ENCODE measurements around the gene TMEM260. TPM values are rescaled to one million over a fixed set of nuclear protein-coding genes. Genes with fewer than 3 reads are reported as not detected.

The TMEM260 gene
- total RNA-seq, result 8.9 TPM

GRCh38 chr14:56579345-56580220 is at the start of gene TMEM260:
TSS of gene TMEM260 (plus strand) at chr14:56579798. CDS start at chr14:56579915, 117 bp downstream.
- peak; percentile 97 for ATAC-seq

- ATAC-seq, result no peak
These were observed 47.1 kb upstream of the TMEM260 start for GRCh38 chr14:56532546-56532945.

- ATAC-seq, result no peak
These were observed 44.9 kb upstream of the TMEM260 start for GRCh38 chr14:56534656-56535055.

DNA sequence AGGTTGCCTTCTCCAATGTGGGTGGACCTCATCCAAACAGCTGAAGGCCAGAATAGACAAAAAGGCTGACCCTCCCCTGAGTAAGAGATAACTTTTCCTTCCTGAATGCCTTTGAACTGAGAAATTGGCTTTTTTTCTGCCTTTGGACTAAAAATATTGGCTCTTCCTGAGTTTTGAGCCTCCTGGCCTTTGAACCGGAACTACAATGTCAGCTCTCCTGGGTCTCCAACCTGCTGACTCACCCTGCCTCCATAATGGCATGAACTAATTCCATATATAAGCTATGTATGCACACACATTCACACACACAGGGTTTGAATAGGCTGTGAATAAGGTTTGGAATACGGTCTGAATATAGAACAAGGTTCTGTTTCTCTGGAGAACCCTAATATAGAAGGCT is 39.7 kb upstream of the TMEM260 start:
- ATAC-seq, result no peak

GRCh38 chr14:56543436-56543835 is 36.2 kb upstream of the TMEM260 start:
- ATAC-seq, result no peak

DNA sequence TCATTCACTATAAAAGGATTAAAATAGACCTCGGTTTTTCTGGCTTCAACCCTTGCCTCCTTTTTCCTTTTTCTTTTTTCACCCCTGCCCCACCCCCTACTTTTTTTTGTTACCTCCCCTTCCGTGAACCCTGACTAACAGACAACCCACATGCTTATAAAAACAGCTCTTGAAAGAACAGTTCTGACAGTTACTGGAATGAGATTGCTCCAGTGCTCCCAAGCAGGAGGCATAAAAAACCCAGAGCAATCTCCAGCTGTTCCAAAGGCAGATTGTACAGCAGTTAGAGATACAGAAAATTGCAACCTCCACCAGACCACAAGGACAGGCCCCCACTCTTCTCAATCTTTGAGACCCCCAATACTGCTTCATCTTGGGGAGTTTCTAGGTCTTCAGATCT is 29.9 kb upstream of the TMEM260 start:
- no peak for ATAC-seq

- ATAC-seq, result no peak
These were observed 27.0 kb upstream of the TMEM260 start for GRCh38 chr14:56552615-56553014.

- no peak for ATAC-seq
These were observed 25.3 kb upstream of the TMEM260 start for GRCh38 chr14:56554301-56554700.

- ATAC-seq, result peak; percentile 65
These were observed 23.6 kb upstream of the TMEM260 start for GRCh38 chr14:56555921-56556570.

DNA sequence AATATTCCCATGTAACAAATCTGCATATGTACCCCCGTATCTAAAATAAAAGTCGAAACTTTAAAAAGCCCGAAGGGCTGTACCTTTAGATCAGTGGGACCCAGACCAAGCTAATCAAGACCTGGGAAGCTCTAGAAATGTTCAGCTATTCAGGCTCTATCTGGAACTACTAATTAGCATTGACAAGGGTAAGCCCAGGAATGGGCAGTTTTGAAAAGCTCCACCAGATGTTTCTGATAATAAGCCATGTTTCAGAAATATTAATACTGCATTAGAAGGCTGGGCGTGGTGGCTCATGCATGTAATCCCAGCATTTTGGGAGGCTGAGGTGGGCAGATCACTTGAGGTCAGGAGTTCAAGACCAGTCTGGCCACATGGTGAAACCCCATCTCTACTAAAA is 20.4 kb upstream of the TMEM260 start:
- ATAC-seq, result no peak

GRCh38 chr14:56561606-56562005 is 18.0 kb upstream of the TMEM260 start:
- ATAC-seq, result no peak

DNA sequence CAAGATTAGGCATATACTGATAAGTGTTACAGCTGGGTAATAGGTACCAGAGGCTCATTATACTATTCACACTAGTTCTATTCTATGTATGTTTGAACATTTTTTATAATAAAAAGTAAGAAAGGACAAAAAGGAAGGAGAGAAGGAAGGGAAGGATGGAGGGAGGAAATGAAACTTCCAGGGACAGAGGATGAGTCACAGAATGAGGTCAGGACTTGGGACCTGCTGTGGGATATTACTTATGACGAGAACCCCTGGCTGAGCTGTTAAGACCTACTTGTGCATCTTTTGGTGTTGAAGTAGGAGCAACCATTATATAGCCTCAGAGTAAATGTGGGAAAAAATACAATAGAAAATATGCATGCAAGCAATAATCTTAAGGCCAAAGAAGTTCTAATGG is 16.7 kb upstream of the TMEM260 start:
- no peak for ATAC-seq

DNA sequence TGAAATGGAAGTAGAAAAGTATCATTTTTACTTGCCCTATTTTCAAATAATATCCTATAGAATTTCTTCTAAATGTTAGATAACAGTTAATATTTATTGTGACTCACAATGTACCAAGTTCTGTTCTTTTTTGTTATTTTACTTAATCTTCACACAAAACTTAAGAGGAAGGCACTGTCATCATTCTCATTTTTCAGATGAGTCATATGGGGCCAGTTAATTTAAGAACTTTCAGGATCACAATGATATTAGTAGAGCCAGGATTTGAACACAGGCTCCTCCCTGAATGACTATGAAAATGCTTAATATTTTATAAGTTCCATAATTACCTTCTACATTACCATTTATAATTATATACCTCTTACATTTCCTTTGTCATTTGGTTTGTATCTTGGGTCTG is 10.4 kb upstream of the TMEM260 start:
- ATAC-seq, result no peak

DNA sequence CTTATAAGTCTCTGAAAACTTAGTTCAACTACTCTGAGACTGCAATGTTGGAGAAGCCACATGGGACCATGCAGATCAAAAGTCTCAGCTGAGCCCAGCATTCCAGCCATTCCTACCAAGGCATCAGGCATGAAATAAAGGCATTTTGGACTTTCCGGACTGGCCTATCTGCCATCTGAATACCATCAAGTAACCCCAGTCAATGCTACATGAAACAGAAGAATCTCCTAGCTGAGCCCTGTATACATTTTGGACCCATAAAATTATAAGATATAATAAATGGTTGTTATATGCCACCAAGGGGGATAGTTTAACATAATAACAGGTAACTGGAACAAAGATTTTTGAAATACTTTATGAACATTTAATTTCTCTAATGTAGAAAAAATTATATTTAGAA is 9.3 kb upstream of the TMEM260 start:
- ATAC-seq, result no peak

DNA sequence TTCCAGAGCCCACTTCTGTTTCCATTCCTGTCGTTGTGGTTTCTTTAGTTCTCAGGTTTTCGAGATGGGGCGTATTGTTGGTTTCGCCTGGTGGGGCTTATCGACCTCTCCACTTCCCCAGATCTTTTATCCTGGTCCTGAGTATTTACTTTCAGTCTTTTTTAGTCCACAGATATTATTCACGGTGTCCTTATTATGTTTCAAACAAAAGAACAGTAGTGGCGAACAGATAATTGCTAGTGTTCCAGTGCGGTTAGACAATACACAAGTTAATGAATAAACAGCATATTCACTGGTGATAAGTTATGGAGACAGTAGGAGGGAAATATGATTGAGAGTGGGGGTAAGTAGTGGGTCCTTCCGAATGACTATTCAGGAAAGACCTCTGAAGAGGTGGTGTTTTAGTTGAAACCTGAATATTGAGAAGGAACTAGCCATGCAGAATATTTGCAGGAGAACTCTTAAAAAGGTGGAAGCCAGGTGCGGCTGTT is 668 bp downstream of the TMEM260 start:
- no peak for ATAC-seq

GRCh38 chr14:56581041-56581727 is 1.6 kb downstream of the TMEM260 start:
- ATAC-seq, result no peak

DNA sequence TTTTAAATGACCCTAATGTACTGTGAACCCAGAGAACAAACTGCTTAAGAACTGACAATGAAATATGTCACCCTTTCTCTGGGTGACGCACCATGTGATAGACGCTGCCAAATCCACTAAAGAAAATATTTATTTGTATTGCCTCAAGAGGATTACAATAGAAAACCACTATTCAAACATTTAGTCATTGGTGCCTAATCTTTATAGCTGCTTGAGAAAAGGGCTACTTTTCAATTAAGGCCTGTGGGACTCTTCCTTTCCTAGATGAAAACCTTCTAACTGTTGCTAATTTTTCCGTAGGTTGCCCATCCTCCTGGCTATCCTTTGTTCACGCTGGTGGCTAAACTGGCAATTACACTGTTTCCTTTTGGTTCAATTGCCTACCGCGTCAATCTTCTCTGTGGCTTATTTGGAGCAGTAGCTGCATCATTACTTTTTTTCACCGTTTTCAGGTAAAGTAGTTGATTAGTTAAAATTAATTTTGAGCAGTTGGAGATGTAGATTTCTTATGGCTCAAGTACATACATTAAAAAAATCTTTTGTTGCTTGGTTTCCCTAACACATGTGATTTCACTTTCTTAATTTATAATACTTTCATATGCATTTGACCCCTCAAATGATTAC is 6.0 kb downstream of the TMEM260 start:
- ATAC-seq, result peak; percentile 65

GRCh38 chr14:56587701-56588100 is 8.1 kb downstream of the TMEM260 start:
- ATAC-seq, result no peak

DNA sequence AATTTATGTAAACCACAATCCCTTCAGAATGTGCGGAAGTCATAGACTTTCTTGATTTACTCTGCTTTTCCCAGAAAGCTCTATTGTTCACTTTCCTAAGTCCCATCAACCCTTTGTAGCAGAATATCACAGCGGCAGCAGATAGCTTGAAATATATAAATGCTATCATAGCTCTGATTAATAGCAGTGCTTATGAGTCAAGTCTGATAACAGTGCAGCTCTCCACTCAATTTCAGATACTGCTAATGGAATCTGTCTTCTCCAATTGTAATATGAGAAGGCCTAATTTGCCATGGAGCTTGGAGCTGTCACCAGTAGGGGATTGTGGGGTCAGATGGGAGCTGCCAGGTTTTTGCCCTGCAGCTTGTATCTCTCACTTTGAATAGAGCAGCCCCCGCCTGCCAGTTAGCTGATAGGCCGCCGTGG is 10.9 kb downstream of the TMEM260 start:
- ATAC-seq, result no peak

- no peak for ATAC-seq
These were observed 13.3 kb downstream of the TMEM260 start for GRCh38 chr14:56592746-56593544.

DNA sequence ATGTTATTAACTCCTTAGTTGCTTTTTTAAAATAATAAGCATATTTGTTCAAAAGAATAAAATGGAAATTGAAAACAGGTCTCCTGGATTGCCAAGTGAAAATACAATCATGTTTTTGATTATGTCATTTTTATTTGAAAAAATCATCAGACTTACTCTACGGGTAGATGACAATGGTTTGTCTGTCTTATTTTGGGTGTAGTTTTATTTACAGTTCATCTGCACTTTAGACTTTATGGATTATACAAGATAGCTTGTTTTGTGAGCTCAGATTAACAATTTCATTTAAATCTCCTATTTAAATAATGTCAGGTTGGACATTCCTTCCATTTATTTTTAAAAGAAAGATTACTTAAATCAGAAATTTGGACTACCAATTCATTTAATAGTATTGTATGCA is 14.8 kb downstream of the TMEM260 start:
- no peak for ATAC-seq

- ATAC-seq, result no peak
These were observed 18.9 kb downstream of the TMEM260 start for GRCh38 chr14:56598519-56598918.
